Cerebellar nuclear complex (tissue), 1 donor: ENCODE measurements around the gene SLC22A17.

Experiments
- DNase-seq, 2 experiments: peaks; one replicate each; lab custom pipeline; 2025; lab: John Stamatoyannopoulos, UW

The SLC22A17 gene

DNA sequence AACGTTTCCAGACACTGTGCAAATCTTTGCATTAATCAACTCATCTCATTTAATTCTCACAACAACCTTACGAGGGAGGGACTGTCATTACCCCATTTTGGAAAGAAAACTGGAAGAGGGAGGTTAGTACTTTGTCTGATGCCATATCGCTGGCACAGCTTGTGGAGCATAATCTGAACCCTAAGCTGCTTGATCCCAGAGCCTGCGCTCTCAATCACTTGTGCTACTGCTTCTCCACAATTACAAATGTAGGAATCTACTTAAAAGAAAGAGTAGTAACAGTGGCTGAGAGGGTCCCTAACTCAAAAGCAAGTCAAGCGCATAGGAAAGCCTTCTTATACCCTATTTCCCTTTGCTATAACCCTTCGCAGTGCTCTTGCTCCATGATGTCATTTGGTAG, 9.1 kb upstream of the SLC22A17 start:
- no peak for DNase-seq

DNA sequence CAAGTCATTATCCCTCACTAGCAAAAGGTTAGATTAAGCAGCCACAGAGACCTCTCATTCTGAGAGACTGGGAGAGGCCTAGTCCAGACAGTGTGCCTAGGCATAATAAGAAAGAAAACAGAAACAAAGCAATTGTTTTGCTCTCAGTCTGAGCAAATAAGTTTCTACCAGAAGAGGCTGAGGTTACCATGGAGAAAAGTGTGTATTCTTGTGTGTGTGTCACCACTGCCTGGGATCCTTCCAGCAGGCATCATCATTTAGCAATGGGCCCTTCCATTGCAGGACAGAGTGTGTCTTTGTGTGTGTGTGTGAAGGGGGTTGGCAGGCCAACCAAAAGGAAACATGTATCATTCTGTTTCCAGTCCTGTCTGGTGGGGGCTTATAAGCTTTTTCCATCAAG, 8.6 kb upstream of the SLC22A17 start:
- DNase-seq, result no peak

DNA sequence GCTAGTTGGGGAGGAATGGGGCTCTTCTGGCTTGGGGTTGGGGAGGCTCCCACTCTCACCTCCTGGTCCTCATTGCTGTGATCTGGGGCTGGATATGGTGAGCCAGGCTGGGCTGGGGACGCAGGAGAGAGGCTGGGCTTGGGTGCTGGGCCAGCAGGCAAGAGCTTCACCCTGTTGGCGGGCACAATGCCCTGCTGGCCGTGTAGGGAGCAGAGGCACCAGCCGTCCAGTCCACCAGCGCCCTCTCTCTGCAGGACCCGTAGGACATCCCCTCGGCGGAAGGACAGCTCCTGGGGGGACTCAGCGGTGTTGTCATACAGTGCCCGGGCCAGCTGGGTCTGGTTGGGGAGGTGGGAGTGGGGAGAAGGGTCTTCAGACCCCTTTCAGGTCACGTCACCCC, 7.8 kb upstream of the SLC22A17 start:
- no peak for DNase-seq

DNA sequence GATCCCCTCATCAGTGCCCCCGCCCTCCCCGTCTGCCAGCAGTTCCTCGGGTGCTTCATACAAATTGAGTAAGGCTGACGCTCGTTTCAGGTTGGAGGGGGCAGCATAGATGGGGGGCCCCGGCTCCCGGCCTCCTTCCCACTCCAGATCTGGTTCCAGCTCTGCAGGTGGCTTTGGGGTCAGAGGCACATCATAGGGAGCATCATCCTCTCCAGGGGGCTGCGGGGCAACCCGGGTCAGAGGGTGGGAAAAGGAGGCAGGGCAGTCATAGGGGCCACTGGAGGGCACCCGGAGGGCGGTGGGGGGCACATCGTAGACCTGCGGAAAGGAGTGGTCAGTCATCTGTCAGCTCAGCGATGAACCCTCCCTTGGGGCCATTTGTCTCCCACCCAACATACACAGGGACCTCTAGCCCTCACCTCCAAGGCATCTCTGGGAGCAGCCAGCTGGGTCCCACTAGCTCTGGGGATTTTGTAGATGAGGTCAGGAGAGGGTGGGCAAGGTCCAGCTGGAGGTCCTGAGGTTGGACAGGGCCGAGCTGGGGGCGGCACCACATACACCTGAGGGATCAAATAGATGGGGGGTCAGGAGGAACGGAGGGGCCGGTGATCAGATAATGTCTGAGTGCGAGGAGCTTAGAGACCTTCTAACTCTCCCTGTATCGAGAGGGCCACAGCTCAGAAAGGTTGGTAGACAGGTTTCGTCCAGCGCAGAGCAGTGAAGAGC, 7.2 kb upstream of the SLC22A17 start:
- DNase-seq, result no peak

DNA sequence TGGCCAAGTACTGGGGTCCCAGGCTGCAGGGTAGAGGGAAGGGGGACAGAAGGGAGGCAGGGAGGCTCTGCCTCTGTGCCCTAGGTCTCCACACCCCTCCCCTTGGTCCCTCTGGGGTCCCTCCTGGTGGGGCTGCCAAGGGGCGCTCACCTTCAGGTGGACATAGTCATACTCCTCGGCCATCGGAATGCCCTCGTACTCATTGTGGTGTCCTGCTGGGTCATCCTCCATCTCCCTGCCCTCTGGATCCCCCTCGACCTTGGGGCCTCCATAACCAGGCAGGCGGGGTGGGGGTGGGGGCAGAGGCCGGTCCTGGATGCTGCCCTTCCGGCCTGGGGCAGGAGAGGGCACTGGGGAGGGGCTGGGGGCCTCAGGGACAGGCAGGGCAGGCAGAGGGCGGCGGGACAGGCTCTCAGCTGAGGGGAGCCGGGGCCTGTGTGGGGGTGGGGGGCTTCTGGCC, 6.5 kb upstream of the SLC22A17 start:
- DNase-seq, result no peak

DNA sequence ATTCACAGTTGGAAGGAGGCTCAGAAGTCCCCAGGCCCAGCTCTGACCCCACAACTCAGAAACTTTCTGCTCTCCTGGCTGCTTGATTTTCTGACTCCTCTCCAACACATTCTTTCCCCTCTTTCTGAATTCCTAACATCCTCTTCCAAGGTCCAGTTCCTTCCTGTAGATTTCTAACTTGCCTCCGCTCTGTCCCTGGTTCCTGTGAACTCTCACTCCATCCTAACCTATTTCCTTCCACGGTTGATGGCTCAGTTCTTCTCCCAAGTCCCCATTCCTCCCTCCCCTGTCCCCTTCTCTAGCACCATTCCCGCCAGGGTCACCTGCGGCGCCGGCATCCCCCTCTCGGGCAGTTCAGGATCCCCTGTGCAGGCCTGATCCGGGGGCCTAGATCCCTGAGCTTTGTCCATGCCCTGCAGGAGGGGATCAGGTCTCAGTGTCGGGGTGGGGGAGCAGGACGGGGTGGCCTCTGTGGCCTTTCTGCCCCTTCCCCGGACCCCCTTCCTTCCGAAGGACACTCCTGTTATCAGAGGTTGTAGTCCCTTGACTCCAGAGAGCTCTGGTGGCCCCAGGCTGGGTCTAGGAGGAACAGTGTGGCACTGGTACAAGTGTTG, 6.0 kb upstream of the SLC22A17 start:
- no peak for DNase-seq

DNA sequence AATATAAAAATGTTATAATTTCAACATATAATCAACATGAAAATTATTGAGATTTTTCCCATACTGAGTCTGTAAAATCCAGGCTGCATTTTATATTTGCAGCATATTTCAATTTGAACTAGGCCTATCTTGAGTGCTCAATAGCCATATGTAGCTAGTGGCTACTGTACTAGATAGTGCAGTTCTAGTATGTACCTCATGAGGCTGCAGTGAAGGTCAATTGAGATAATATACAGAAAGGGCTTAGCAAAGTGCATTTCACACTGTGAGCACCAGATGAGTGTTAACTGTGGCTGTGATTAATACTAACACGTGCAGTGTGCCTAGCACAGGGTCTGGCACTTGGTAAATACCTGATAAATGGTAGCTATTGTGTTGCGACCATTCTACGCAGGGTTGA, 5.4 kb upstream of the SLC22A17 start:
- DNase-seq, result no peak

DNA sequence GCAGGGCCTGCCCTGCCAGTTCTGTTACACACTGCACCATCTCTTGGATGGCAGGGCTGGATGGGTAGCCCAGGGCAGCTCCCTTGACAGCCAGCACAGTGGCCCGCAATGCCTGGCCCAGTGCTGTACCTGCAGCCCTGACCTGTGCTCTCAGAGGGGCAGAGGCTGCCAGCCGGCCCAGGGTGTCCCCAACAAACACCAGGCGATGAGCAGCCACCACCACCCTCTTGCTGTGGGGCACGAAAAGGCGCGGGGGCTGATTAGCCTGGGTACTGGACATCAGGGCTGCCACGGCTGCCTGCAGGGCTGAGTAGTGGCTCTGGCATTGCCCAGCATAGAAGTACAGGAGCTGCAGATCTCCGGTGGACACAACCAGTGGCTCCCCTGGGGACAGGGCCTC, 4.6 kb upstream of the SLC22A17 start:
- DNase-seq, result no peak

DNA sequence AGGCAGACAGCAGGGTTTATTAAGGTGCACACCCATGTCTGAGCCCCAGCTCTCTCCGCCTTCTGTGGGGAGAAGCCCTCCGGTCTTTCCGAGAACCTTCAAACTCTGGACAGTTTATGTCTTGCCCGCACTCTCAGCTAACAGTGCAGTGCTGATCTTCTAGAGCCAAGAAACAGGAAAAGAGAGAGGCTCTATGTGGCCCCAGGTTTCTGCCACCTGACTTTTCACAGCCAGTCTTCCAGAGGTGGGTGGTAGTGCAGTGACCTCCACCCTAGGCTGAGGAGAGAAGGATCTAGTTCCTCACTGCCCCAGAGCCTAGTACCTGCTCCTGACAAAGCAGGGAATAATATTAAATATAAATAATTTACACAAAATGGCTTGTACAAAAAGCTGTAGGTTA, 4.0 kb upstream of the SLC22A17 start:
- no peak for DNase-seq

DNA sequence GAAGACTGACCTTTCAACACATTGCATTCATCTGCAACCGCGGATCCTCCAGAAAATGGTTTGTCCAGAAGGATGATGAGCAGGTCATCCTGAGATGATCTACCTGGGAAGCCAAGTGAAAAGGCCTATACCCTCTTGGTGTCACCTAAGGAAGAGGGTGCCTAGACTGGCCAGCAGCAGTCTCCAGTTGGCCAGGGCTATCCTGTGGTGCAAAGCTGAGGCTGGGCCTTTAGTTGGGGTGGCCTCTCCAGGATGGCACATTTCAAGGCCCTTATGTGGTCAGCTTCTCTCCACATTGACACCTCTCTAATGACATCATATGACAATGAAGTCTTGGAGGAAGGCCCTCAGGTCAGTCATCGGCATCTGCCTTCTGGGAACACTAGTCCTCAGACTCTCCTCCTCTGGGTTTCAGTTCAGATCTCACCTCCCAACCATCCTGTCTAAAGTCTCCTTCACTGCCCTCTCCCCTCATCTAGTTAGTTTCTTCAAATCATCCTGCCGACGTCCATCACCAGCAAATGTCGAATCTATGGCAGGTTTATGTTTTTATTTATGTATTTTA, 3.3 kb upstream of the SLC22A17 start:
- no peak for DNase-seq

DNA sequence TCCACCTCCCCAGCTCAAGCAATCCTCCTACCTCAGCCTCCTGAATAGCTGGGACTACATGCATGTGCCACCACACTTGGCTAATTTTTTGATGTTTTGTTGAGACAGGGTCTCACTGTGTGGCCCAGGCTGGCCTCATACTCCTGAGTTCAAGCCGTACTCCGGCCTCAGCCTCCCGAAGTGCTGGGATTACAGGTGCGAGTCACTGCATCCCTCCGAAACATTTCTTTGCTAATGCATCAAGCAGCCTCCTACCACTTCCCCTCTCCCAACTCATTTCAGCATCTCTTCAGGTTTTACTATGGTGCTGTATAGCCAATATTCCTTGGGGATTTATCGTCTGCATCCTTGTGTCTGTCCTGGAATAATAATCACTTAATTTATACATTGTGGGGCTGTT, 2.3 kb upstream of the SLC22A17 start:
- no peak for DNase-seq

DNA sequence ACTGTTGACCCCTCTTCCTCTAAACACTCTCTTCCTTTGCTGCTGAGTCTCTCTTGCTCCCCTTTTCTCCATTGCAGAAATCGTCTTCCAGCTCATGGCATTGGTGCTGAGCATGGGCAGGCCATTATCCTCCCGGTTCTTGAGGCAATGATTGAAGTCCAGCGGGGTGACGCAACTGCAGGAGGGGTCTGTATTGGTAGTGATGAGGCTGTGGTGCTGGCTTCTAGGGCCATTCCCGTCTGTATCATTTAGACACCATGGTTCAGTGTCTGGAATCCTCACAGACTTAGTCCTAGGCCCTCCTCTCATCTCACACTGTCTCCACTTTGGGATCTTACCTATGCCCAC, 720 bp upstream of the SLC22A17 start:
- DNase-seq, result no peak

DNA sequence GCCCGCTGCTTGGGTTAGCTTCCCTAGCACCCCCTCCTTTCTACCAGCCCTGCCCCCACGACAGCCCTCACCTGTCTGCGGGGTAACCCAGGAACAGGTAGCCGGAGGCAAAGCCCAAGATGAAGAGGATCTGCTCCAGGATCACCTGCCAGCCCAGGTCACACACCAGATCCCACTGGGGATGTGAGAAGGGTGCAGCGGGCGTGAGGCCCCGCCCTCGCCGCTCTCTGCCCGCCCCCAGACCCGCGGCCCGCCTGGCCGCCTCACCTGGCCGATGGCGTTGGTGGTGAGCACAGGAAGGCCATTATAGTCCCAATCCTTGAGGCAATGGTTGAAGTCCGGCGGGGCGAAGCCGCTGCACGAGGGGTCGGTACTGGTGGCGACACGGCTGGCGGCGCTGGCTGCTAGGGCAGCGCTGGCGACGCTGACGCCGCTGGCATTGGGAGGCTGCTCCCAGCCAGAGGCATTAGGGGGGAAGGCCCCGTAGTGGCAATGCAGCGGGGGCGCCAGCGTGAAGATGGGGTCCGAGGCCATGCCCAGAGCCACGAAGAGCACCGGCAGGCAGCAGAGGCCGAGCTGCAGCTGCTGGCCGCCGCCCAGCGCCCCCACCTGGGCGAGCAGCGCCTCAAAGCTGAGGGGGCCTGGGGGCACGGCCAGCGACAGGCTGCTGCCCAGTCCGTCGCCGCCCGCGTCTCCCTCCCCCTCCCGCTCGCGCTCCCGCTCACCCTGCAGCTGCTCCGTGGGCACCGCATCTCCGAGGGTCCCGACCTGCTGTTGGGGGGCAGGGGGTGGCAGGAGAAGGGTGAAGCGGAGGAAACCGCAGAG, 794 bp downstream of the SLC22A17 start:
- no peak for DNase-seq

DNA sequence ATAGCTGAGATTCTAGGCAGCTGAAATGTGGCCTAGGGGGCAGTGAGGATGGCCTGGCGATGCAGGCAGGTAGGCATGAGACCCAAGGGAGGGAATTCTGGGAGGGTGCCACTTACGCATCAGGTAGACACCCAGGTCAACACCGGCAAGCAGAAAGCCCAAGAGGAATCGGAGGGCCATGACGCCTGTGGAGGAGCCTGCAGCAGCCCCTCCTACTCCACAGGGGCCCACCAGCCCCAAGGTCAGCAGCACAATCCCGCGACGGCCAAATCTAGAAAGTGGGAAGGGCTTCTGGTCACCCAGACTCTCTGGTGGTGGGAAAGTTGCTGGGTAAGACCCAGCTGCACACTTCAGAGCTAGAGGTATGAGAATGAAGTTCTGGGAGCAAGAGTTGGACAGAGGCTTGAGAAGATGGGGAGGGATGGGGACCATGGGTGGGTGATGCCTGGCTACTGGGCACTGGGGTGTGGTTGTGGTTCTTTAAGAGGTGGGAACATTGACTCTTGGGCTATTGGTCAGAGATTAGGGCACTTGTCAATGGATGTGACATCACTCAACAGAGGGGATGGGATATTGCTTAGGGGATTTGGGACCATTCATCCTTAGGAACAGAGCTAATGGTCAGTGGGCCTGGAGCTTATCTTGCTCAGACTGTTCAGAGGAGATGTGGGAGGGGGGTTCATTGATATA, 3.4 kb downstream of the SLC22A17 start:
- no peak for DNase-seq

DNA sequence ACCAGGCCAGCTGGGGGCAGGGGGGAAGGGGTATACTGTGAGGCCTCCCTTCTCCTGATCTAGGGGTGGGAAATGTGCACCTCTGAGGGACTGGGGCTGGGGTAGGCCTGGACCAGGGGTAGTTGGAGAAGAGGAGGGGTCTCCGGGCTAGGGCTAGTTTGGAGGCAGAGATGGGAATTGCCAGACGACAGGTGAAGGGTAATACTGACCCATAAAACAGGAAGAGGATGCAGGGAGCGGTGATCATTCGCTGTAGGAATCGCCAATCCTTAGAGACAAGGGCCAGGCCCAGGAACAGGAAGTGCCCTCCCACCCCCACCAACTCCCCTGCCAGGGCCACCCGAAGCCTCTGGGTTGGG, 4.4 kb downstream of the SLC22A17 start:
- no peak for DNase-seq

DNA sequence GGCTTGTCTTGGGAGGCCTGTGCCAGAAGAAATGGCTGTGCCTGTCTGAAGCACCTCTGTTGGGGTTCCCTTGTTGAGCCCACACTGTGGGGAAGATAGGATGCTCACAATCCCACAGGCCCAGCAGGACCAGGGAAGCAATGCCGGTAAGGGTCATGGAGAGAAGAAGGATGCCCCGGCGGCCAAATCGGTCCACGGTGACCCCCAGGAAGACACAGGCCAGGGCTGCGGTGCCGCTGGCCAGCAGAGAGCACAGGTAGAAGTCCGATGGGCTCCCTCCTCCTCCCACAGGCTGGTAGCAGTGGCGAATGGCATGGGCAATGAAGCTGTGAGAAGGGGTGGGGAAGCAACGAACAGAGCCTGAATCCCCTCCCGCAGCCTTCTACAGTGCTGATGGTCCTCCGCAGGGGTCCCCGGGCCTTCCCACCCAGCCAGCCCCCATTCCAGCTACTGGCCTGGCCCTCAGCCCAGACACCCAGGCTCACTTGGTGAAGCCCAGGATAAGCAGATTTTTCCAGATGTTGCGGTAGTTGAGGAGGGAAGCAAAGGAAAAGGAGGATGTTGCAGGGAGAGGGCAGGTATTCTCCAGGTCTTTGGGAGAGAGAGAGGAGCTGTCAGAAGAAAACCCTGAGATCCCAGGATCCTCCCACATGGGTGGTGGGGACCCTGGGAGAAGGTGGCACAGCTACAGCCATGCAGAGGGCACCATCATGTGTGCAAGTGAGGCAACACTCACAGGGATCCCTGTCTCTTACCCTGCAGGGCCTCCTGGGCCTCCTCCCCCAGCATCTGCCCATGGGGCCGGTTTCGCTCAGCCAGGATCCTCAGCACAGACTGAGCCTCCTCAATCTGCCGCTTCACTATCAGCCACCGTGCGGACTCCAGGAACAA, 5.0 kb downstream of the SLC22A17 start:
- DNase-seq, result no peak

DNA sequence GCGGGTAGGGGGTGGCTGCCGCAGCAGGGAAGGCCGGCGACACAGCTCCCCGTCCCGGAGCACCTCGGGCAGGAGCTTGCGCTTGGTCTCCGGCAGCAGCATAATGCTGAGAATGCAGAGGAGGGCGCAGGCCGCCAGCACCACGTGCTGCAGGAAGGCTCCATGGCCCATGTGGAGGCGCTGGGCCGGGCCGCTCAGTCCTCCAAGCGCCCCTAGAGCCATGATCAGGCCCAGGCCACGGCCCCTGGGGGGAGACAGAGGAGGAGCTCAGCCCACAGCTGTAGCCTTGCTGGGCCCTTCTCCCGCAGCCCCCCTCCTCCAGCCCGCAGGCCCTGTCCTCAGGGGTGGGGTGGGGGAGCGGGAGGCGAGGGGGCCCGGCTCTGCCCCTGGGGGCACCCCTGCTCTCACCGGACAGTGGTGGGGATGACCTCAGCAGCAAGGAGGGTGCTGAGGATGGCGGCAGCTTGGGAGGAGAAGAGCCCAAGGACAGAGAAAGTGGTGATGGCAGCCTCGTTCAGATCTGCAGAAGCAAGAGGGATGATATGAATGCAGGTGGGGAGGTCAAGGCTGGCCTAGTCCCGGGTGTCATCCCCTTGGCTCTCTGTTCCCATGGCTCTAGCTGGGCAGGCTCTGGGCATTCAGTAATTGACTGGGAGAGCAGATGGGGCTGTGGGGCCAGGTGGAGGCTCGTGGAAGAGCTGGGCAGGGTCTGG, 5.8 kb downstream of the SLC22A17 start:
- DNase-seq, result no peak

DNA sequence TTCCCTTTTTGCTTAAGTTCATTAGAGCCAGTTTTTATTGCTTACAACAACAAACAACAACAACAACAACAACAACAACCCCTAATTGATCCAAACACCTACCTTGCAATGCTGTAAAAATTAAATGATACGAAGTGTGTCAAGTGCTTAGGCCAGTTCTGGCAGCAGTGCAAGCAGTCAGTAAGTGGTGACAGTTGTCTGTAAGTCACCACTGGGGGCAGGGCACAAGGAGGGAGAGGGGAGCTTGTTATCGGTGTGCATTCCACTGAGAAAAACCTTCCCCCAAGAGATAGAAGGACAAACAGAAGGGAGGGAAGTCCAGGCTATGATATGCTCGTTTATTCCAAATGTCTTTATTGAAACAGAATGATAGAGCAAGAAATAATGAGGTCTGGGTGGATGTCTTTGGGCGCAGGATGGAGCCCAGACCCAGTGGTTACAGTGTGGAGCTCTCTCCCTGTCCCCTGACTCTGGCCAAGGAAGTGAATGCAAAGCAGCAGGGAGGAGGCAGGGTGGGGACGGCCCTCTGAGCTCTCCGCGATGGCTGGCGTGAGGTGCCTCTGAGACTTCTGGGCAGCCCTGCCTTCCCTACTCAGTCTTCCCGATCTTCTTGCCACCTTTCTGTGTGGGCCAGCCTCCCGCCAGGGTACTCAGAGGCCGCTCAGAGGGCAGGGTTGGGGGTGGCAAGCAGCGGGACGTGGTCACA, 6.5 kb downstream of the SLC22A17 start:
- no peak for DNase-seq

DNA sequence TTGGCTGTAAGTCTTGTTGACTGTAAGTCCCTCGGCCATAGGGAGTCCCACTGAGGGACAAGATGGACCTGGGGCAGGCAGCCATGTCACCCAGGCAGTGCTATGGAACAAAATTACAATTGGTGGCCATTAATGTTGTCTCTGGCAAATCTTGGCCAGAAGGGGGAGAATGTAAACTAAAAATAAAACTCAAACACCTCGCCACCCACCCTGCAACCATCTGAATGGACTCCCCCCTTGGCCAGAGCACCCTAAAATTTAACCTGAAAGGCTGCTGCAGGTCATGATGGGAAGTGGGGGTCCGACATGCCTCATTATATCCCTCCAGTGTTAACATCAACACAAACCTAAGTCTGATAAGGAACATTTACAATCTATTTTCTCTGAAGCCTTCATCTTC, 8.2 kb downstream of the SLC22A17 start:
- no peak for DNase-seq
